Hepatocyte (in vitro differentiated cells): ENCODE data around the gene GPRIN3. TPM values are rescaled to one million over a fixed set of nuclear protein-coding genes. Genes with fewer than 3 reads are reported as not detected.

Experiments
- DNase-seq: peaks from one replicate; pipeline ENCODE4 v3.0.0-alpha.2; 2016; ENCODE audit warnings: low spot score
- H2AFZ ChIP-seq: fragments of 200-600 bp; sonication (generic); 2 replicates; pipeline ENCODE4 v1.6.0; 2016; ENCODE audit warnings: antibody characterized with exemption, mild to moderate bottlenecking
- H3K27ac ChIP-seq: fragments of 200-600 bp; sonication (generic); 2 replicates; pipeline ENCODE4 v1.5.1; 2016; ENCODE audit warnings: mild to moderate bottlenecking
- H3K27me3 ChIP-seq: fragments of 200-600 bp; sonication (generic); 2 replicates; pipeline ENCODE4 v1.6.1; 2016
- H3K36me3 ChIP-seq: fragments of 200-600 bp; sonication (generic); replicated peaks from 2 replicates; pipeline ENCODE4 v1.5.1; 2016; ENCODE audit warnings: low read depth; ENCODE audit not compliant: insufficient read depth
- H3K4me1 ChIP-seq: fragments of 200-600 bp; sonication (generic); 2 replicates; pipeline ENCODE4 v1.5.1; 2016; ENCODE audit warnings: mild to moderate bottlenecking, moderate library complexity; ENCODE audit not compliant: insufficient read depth
- H3K4me2 ChIP-seq: fragments of 200-600 bp; sonication (generic); 2 replicates; pipeline ENCODE4 v1.6.0; 2016
- H3K4me3 ChIP-seq: fragments of 200-600 bp; sonication (generic); 2 replicates; pipeline ENCODE4 v1.5.1; 2016; ENCODE audit warnings: mild to moderate bottlenecking
- H3K79me2 ChIP-seq: fragments of 200-600 bp; sonication (generic); 2 replicates; pipeline ENCODE4 v1.6.0; 2017; ENCODE audit warnings: mild to moderate bottlenecking
- H3K9me2 ChIP-seq: fragments of 200-600 bp; sonication (generic); replicated peaks from 2 replicates; pipeline ENCODE4 v1.6.0; 2017; ENCODE audit warnings: mild to moderate bottlenecking; ENCODE audit not compliant: insufficient read depth
- H3K9me3 ChIP-seq: fragments of 200-600 bp; sonication (generic); 2 replicates; pipeline ENCODE4 v1.5.1; 2016; ENCODE audit warnings: low read depth, mild to moderate bottlenecking
- H4K20me1 ChIP-seq: fragments of 200-600 bp; sonication (generic); 2 replicates; pipeline ENCODE4 v1.6.0; 2016; ENCODE audit warnings: mild to moderate bottlenecking; ENCODE audit not compliant: insufficient read depth, poor library complexity, severe bottlenecking
- EZH2 ChIP-seq: fragments of 200-600 bp; sonication (generic); IDR thresholded peaks from 2 replicates; pipeline ENCODE4 v1.6.1; 2016; ENCODE audit warnings: antibody characterized with exemption, mild to moderate bottlenecking, borderline replicate concordance
- EZH2phosphoT487 ChIP-seq: fragments of 200-600 bp; sonication (generic); IDR thresholded peaks from one replicate; pipeline ENCODE4 v1.6.1; 2018; ENCODE audit warnings: antibody characterized with exemption, mild to moderate bottlenecking, low read depth, moderate library complexity; ENCODE audit not compliant: unreplicated experiment, severe bottlenecking
- WGBS: methylation state at CpG from one replicate; pipeline ENCODE4 v1.1.6; 2016; ENCODE audit warnings: low lambda C conversion rate; ENCODE audit errors: missing lambda C conversion rate; 5-methylcytosine and 5-hydroxymethylcytosine counted together
- polyA plus RNA-seq: library from polyadenylated mRNA; unstranded; fragments of >200 nt; fragmentation: Nextera tagmentation; extraction: Ambion mirVana; gene quantifications from 2 replicates; pipeline ENCODE4 v1.2.1, GENCODE V29; 2016
- total RNA-seq: library from RNA; depleted of rRNA; stranded (reverse); fragments of >200 nt; gene quantifications from 2 replicates; pipeline ENCODE4 v1.2.3, GENCODE V29; 2014
- TF ChIP-seq, protein P1 (sequence below): fragments of 200-600 bp; sonication (generic); IDR thresholded peaks from 2 replicates; pipeline ENCODE4 v1.5.1; 2016; ENCODE audit warnings: antibody characterized with exemption, mild to moderate bottlenecking; ENCODE audit not compliant: poor library complexity

GPRIN3 gene
- total and polyA plus RNA-seq, 2 experiments from 2014 or later, result 0.64 to 3.0 TPM

DNA sequence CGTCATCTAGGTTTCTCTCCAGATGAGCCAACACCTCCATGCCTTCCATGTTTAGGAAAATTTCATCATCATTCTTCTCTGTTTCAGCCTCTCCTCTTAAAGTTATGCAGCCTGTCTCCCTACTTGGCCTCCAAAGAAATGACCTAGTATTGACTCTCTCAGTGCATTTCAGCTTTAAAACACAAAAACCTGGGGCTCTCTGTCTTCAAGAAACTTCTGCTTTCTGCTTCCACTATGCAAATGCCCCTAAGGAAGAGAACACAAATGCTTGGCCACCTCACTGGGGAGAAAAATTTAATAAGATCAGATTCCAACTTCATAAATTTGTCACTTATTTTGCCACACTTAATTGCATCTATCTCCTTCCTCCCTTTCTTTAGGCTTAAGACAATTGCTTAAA lies 93.3 kb downstream of the GPRIN3 start:
- H3K79me2 ChIP-seq, result no peaks in the 10 kb centered on the region
- H3K4me1 ChIP-seq, result no peaks in the 10 kb centered on the region
- no peaks in the 10 kb centered on the region for H3K9me3 ChIP-seq
- DNase-seq, result no peak
- no peak overlapping the region for H3K4me2 ChIP-seq
- TF ChIP-seq, protein P1, sequence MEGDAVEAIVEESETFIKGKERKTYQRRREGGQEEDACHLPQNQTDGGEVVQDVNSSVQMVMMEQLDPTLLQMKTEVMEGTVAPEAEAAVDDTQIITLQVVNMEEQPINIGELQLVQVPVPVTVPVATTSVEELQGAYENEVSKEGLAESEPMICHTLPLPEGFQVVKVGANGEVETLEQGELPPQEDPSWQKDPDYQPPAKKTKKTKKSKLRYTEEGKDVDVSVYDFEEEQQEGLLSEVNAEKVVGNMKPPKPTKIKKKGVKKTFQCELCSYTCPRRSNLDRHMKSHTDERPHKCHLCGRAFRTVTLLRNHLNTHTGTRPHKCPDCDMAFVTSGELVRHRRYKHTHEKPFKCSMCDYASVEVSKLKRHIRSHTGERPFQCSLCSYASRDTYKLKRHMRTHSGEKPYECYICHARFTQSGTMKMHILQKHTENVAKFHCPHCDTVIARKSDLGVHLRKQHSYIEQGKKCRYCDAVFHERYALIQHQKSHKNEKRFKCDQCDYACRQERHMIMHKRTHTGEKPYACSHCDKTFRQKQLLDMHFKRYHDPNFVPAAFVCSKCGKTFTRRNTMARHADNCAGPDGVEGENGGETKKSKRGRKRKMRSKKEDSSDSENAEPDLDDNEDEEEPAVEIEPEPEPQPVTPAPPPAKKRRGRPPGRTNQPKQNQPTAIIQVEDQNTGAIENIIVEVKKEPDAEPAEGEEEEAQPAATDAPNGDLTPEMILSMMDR, result no peak
- TF ChIP-seq EZH2phosphoT487, result no peak
- no peak for TF ChIP-seq EZH2
- no peak overlapping the region for H3K27ac ChIP-seq
- no peak overlapping the region for H3K4me3 ChIP-seq
- no peaks in the 10 kb centered on the region for H4K20me1 ChIP-seq
- 95% methylated on average over 1 of the region's 1 CpG for WGBS
- no peaks in the 10 kb centered on the region for H3K36me3 ChIP-seq
- H3K9me2 ChIP-seq, result no peaks in the 10 kb centered on the region
- H2AFZ ChIP-seq, result no peak overlapping the region
- no peaks in the 10 kb centered on the region for H3K27me3 ChIP-seq

DNA sequence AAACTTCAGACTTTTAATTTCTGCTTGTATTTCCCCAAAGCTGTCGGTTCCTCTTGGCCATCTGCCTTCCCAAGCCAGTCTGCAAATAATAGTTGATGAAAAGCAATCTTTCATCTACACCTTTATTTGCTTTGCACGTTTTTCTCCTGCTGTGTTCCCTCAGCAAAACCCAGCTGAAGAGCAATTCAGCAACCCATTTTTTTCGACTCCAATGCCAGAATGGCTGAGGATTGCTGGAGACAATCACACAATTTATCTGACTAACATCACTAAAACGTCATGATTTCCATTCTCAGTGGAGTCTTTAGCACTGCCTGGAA lies 94.3 kb downstream of the GPRIN3 start:
- Histone ChIP-seq H2AFZ (no peak overlapping the region), H3K4me3 (no peak overlapping the region), H3K9me2 (no peaks in the 10 kb centered on the region), H4K20me1 (no peaks in the 10 kb centered on the region), H3K79me2 (no peaks in the 10 kb centered on the region), H3K4me1 (no peaks in the 10 kb centered on the region), H3K27ac (no peak overlapping the region), H3K4me2 (no peak overlapping the region), H3K36me3 (no peaks in the 10 kb centered on the region), H3K27me3 (no peaks in the 10 kb centered on the region), H3K9me3 (no peaks in the 10 kb centered on the region)
- 57% methylated on average over 4 of the region's 4 CpGs for WGBS
- DNase-seq, result no peak
- TF ChIP-seq EZH2phosphoT487 (no peak), EZH2 (no peak)
- TF ChIP-seq, protein P1, result no peak

DNA sequence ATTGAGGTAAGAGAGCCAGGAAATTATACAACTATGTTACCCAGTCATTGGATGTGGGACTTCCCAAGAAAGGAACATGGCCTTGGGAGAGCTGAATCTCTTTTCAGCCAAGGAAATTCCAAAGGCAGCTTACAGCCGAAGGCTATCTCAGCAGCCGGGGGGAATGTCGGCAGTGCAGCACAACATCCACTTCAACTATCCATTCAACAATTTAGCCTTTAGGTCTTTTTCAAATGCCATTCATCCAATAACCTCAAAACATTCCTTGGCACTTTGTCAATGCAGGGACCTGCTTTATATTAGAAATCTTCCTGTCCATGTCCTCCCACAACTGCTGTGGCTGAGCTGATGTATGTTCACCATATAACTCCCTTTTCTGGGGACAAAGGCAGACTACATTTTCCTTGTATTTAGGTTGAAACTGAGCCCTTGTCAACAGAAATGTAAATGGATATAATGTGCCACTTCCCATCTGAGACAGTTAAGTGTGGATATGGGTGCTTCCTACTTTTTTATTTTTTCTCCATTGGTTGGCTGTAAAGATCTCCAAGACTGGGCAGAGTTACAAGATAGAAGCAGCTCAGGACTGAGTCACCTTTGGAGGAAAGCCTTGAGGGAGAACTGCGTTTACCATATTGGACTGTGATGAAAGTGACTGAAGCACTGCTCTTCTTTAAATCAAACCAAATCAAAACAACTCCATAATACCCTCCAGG lies 94.8 kb downstream of the GPRIN3 start:
- Histone ChIP-seq H3K36me3 (no peaks in the 10 kb centered on the region), H3K27me3 (no peaks in the 10 kb centered on the region), H3K4me3 (no peak overlapping the region), H3K79me2 (no peaks in the 10 kb centered on the region), H3K4me2 (no peak overlapping the region), H3K9me2 (no peaks in the 10 kb centered on the region), H2AFZ (no peak overlapping the region), H4K20me1 (no peaks in the 10 kb centered on the region), H3K4me1 (no peaks in the 10 kb centered on the region), H3K27ac (no peak overlapping the region), H3K9me3 (no peaks in the 10 kb centered on the region)
- no peak for DNase-seq
- WGBS, result 85% methylated on average over 4 of the region's 4 CpGs
- TF ChIP-seq EZH2, result no peak
- TF ChIP-seq, protein P1, result no peak

GRCh38 chr4:89204624-89205023 lies 103.0 kb downstream of the GPRIN3 start:
- Histone ChIP-seq H3K27ac (no peak overlapping the region), H3K4me2 (no peak overlapping the region), H3K9me2 (no peaks in the 10 kb centered on the region), H3K36me3 (no peaks in the 10 kb centered on the region), H2AFZ (no peak overlapping the region), H4K20me1 (no peaks in the 10 kb centered on the region), H3K9me3 (no peaks in the 10 kb centered on the region), H3K4me3 (no peak overlapping the region), H3K4me1 (no peaks in the 10 kb centered on the region), H3K27me3 (no peaks in the 10 kb centered on the region), H3K79me2 (no peaks in the 10 kb centered on the region)
- 78% methylated on average over 1 of the region's 1 CpG for WGBS
- no peak for DNase-seq
- TF ChIP-seq EZH2, result no peak
- TF ChIP-seq, protein P1, result no peak
- TF ChIP-seq EZH2phosphoT487, result no peak
